HG02943 (cell line): Measurements from ENCODE around the gene BNC2.

Experiments used
- ATAC-seq: cut with Tn5 transposase; IDR thresholded peaks from one replicate; pipeline ENCODE4 v1.9.1; 2021; ENCODE audit warnings: mild to moderate bottlenecking, low read depth, moderate library complexity; ENCODE audit not compliant: unreplicated experiment

The BNC2 gene

GRCh38 chr9:16871336-16872151 lies 1.1 kb upstream of the BNC2 start:
- ATAC-seq: no peak

- ATAC-seq: no peak
These were observed 431 bp downstream of the BNC2 start for GRCh38 chr9:16869882-16870595.

- ATAC-seq: no peak
These were observed 1.2 kb downstream of the BNC2 start for GRCh38 chr9:16869131-16869881.

DNA sequence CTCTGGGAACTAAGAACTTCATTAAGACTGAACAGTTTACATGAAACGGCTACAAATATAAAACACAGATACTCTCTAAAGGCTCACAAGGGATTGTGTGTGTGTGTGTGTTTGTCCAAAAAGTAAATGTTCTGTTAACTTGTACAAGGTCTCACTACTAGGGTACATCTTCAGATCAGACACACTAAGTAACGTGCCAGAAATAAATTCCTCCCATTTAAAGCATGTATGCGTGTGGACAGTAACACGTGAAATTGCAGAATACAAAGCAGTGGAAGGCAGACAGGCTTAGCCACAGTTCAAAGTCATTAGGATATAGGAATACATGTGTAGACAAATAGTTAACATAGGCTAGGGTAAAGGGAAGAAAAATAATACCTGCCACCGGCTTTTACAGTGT lies 1.8 kb downstream of the BNC2 start:
- no peak for ATAC-seq

DNA sequence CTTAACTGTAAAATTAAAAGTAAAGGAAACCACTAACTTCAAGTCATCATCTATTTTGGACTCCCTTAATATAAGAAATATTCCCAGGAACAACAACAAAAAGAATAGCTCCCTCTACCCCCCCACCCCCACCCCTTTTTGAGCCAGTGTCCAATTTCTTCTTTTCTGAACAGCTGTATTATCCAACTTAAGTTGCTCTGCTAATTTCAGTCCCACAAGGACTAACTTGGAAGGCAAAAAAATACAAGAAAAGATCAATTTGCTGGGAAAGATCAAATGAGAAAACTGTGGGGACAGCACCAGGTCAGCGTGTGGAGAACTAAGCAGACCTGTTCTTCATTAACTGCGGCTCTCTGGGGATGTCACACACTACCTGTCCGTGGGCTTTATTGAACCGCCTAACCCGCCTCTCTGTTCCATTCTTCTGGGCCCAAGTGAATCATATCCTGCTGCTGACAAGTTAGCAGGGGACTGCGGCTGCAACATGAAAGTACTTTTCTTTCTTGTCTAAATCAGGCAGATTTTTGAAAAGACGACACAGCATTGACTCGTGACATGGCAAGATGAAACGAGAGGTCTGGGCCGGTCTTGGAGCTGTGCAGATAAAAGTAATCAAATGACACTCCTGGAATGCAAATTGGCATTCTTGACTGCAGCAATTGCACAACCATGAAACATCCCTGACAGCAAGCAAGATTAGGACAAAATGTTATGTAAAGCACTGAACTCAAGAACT lies 2.7 kb downstream of the BNC2 start:
- no peak for ATAC-seq

DNA sequence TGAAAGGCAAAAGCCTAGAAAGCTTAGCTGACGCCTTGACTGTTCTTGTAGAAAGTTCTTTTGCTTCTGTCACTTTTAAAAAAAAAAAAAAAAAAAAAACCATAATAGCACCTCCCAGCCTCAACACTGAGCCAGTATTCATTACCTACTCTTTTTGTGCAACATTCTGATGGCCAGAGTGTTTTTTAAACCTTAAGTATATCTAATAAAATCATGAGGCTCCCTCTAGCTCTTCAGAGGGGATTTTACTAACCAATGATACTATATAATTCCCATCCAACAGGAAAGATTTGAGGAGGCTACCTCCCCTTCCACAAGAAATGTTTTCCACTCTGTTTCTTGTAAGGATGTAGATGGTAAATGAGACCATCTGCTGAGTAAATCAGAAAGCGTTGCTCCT lies 3.9 kb downstream of the BNC2 start:
- ATAC-seq: no peak

DNA sequence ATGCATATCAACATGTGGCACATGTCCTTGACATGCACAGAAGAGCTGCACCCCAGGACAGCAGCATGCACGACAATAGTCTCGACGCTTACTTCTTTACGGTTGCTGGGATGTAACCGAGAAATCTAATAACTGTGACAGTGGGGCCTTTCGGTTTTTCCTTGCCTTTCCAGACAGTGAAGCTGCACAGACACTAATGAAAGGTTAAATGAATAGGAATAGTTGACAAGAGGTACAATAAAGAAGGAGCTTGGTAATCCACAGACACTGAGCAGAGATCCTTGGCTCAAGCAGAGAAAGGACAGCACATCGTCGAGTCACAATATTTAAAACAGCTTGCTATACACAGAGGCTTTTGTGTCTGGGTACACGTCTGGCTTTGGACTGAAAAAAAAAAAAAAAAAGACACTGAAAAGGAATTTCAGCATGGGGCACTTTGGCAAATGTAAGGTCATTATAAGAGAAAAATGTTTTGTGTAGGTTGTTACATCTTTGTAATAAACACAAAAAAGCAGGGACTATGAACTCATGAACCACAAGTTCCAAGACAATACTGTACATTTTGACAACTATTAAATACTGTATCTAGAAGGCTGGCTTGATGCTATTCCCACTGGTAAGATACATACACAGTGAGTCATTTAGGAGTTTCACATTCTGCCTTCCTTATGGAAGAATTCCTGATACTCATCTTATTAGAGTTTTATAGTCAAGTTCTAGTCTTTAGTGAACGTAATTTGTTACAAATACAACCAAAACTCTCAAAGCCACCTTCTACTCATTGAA lies 5.6 kb downstream of the BNC2 start:
- no peak for ATAC-seq

DNA sequence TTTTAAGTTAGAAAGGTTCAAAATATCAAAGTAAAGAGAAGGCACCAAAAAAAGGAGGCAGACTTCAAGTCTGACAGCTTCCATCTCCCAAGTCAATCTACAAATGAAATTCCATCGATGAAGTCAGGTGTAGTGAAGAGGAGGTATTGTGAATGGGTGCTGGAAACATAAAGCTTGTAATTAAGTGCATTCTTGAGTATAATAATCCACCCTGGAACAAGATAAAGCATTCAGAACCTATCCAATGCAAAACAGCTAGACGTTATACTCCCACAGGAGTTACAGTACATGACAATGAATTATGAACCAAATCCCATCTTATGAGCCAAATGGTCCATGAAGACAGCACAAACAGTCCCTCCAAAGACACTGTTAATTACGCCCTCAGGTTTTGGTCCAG lies 22.3 kb downstream of the BNC2 start:
- no peak for ATAC-seq

DNA sequence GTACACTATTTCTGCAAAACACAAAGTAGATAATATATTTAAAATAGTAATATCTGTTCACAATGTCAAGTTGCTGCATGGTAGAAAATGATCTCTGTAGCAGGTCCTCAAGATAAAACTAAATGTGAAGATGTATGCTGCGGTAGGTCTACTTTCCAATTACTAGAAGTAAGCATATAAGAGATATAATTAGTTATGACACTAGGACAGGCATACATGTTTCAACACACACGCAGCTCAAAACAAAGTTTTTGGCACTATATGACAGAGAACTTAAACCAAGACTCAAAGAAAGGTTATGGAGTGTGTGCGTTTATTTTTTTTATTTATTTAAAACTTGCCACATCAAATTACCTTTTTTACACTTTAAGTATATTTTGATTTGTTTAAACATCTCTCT lies 23.5 kb downstream of the BNC2 start:
- no peak for ATAC-seq

DNA sequence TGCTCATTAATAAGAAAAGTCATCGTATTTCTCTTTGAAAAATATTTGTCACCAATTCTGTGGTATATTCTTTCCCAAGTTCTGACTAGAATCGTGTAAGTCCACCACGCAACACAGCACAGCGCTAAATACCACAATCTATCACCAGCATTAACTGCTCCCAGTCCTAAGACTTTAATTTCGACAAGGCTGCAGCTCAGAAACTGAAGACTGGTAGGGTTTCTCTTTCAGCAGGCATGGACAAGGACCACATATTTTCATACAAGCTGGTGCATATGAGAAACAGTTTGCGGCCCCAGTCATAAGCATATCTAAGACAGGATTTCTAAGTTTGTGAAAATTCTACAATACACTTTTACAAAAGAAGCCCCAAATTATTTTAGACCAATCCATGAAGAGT lies 24.1 kb downstream of the BNC2 start:
- ATAC-seq: no peak

DNA sequence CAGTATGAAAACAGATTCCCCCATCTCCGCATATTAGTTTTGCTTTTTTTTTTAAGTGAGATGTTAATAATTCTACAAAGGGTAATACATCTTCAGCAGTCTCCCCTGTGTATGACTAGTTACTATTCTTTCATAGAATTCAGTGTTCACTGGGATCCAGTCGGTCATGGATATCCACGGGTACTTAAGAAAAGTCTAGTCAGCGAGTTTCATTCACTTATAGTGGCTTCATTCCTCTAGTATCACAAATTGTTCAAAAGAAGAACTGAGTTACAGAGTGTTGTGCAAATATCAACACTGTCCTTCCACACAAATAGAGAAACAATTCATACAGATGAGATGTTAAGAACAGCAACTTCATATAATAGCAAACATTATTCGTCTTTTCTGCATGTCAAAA lies 35.7 kb downstream of the BNC2 start:
- ATAC-seq: no peak

DNA sequence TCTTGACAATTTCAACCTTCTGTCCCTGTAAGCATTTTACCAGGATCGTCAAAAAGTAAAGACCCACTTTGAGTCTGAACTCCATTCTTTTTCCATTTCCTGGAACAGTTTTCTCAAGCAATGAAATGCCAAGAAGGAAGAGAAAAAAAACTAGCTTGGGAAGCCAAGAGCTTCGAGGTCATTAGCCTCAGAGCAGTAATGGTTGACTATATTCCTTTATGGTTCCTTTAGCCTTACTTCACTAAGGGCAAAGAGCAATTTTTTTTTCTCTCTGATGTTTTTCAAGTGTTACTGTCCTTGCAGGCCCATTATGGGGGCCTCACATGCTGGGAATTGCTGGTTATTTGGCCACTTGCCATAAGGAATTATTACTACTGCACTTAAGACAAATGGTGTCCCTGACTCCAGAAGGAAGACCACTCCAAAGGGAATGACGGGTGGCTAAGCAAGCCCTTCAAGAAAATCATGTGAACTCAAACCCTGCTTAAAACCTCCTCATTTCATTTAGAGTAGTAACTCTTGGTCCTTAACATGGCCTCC lies 37.1 kb downstream of the BNC2 start:
- ATAC-seq: no peak

- ATAC-seq: no peak
These were observed 38.4 kb downstream of the BNC2 start for GRCh38 chr9:16832101-16832500.

GRCh38 chr9:16830806-16831205 lies 39.7 kb downstream of the BNC2 start:
- ATAC-seq: no peak

GRCh38 chr9:16828340-16829281 lies 41.9 kb downstream of the BNC2 start:
- no peak for ATAC-seq

- no peak for ATAC-seq
These were observed 44.4 kb downstream of the BNC2 start for GRCh38 chr9:16825971-16826625.

DNA sequence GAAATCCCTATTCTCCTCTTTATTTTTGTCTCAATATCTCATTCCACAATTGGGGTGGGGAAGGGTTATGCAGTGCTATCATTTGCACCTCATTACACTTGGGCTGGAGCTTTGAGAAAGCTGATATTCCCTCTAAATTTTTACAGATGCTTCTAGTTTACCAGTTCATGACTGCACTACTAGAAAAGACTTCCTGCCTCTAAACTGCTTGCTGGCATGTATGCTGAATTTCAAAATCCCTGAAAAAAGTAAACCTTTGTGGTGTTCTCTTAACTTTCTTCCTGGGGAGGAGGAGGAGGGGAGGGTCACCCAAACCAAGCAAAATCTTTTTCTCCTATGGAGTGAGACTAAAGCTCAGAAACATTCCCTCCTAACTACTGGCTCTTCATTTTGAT lies 45.1 kb downstream of the BNC2 start:
- ATAC-seq: no peak
